PC-9 (cell line): Measurements from ENCODE around the gene DGLUCY. TPM values are rescaled to one million over a fixed set of nuclear protein-coding genes. Genes with fewer than 3 reads are reported as not detected.
"Not testable (repeated sequence)": the region's sequence is repeated elsewhere in the genome, so short reads cannot be mapped to it uniquely, and the experiment has no call there.

Experiments
- BruUV-seq: library from RNA; stranded (reverse); fragments of 400-500 nt; replicated peaks from 2 replicates; lab custom pipeline; 2021; lab: Mats Ljungman, UMichigan
- CTCF ChIA-PET: fragments of 300-600 bp; sonication (Branson Sonifier 250); formaldehyde crosslinking; loops from one replicate; lab custom pipeline; 2022; ENCODE audit warnings: antibody characterized with exemption; lab: Charles Lee
- POLR2A ChIA-PET: fragments of 300-600 bp; sonication (Branson Sonifier 250); formaldehyde crosslinking; loops from one replicate; lab custom pipeline; 2022; ENCODE audit warnings: antibody characterized with exemption; ENCODE audit not compliant: unreplicated experiment; lab: Charles Lee
- DNase-seq, 2 experiments: peaks; one replicate each; pipeline versions ENCODE4 v3.0.0 to v3.0.0-alpha.2; 2015 to 2022; ENCODE audit warnings: mixed read lengths in 1 of 2
- H2AFZ ChIP-seq: fragments of 200-600 bp; sonication (generic); 2 replicates; pipeline ENCODE4 v1.8.1; 2017; ENCODE audit warnings: antibody characterized with exemption
- H3F3A ChIP-seq: fragments of 200-600 bp; sonication (generic); 2 replicates; pipeline ENCODE4 v1.8.1; 2017; ENCODE audit warnings: antibody characterized with exemption, mild to moderate bottlenecking, low read depth; ENCODE audit not compliant: insufficient read depth
- H3K27ac ChIP-seq: fragments of 200-600 bp; sonication (generic); 2 replicates; pipeline ENCODE4 v1.6.1; 2016; ENCODE audit warnings: mixed run types
- H3K27me3 ChIP-seq: fragments of 200-600 bp; sonication (generic); 2 replicates; pipeline ENCODE4 v1.6.1; 2016; ENCODE audit warnings: low read depth, mixed run types; ENCODE audit not compliant: insufficient read depth
- H3K36me3 ChIP-seq: fragments of 200-600 bp; sonication (generic); 2 replicates; pipeline ENCODE4 v1.6.1; 2016; ENCODE audit warnings: low read depth, mixed run types
- H3K4me1 ChIP-seq: fragments of 200-600 bp; sonication (generic); replicated peaks from 2 replicates; pipeline ENCODE4 v1.6.1; 2016; ENCODE audit warnings: mixed run types; ENCODE audit not compliant: insufficient read depth
- H3K4me2 ChIP-seq: fragments of 200-600 bp; sonication (generic); 2 replicates; pipeline ENCODE4 v1.6.1; 2017; ENCODE audit warnings: mixed run types
- H3K4me3 ChIP-seq: fragments of 200-600 bp; sonication (generic); 2 replicates; pipeline ENCODE4 v1.6.1; 2016; ENCODE audit warnings: mixed run types
- H3K79me2 ChIP-seq: fragments of 200-600 bp; sonication (generic); 2 replicates; pipeline ENCODE4 v1.6.1; 2017; ENCODE audit warnings: low read depth, mixed run types
- H3K9me2 ChIP-seq: fragments of 200-600 bp; sonication (generic); 2 replicates; pipeline ENCODE4 v1.8.1; 2017; ENCODE audit warnings: mild to moderate bottlenecking; ENCODE audit not compliant: insufficient read depth
- H3K9me3 ChIP-seq: fragments of 200-600 bp; sonication (generic); 2 replicates; pipeline ENCODE4 v1.8.1; 2016; ENCODE audit warnings: low read depth; ENCODE audit not compliant: insufficient read depth
- H4K20me1 ChIP-seq: fragments of 200-600 bp; sonication (generic); 2 replicates; pipeline ENCODE4 v1.8.1; 2017; ENCODE audit not compliant: insufficient read depth
- CTCF ChIP-seq: fragments of 200-600 bp; sonication (generic); conservative IDR thresholded peaks from 2 replicates; pipeline ENCODE4 v1.6.1; 2017; ENCODE audit warnings: mixed run types, antibody characterized with exemption, mild to moderate bottlenecking, moderate library complexity
- EZH2 ChIP-seq: fragments of 200-600 bp; sonication (generic); IDR thresholded peaks from 2 replicates; pipeline ENCODE4 v1.8.0; 2017; ENCODE audit warnings: antibody characterized with exemption, low read depth
- intact Hi-C: fragments of 100-400 bp; cut with micrococcal nuclease; formaldehyde crosslinking; loops from one replicate; pipeline ENCODE4 v1.10.0; 2022; ENCODE audit not compliant: unreplicated experiment
- total RNA-seq: library from RNA; stranded (reverse); gene quantifications from 2 replicates; pipeline ENCODE4 v1.2.3, GENCODE V29; 2021

Gene DGLUCY
- total RNA-seq, 1 experiment from 2014 or later: 15.9 TPM

GRCh38 chr14:91084516-91084915 is 29.4 kb upstream of the DGLUCY start:
- intact Hi-C loops: no loop called here
- Histone ChIP-seq H3K9me3 (no peaks in the 10 kb centered on the region), H3K36me3 (no peaks in the 10 kb centered on the region), H3F3A (no peaks in the 10 kb centered on the region), H3K4me1 (no peaks in the 10 kb centered on the region), H3K27ac (no peak overlapping the region), H3K4me2 (no peak overlapping the region), H3K27me3 (no peaks in the 10 kb centered on the region), H4K20me1 (no peaks in the 10 kb centered on the region), H2AFZ (no peak overlapping the region), H3K9me2 (no peaks in the 10 kb centered on the region), H3K79me2 (no peaks in the 10 kb centered on the region), H3K4me3 (no peak overlapping the region)
- POLR2A ChIA-PET: no interaction called here
- CTCF ChIA-PET: no interaction called here
- TF ChIP-seq CTCF (no peak), EZH2 (no peak)
- no peak for DNase-seq
- BruUV-seq: no TSS peak

- POLR2A ChIA-PET, H3K4me2 ChIP-seq, H3K27ac ChIP-seq, DNase-seq, H4K20me1 ChIP-seq, BruUV-seq, intact Hi-C loops, H3K4me3 ChIP-seq, H3K27me3 ChIP-seq, H3K9me2 ChIP-seq, H2AFZ ChIP-seq, CTCF ChIA-PET, H3K9me3 ChIP-seq, H3K79me2 ChIP-seq, H3K4me1 ChIP-seq, H3K36me3 ChIP-seq, H3F3A ChIP-seq: not testable (repeated sequence)
These were observed 26.4 kb upstream of the DGLUCY start for GRCh38 chr14:91087470-91087869.

- no TSS peak for BruUV-seq
- Histone ChIP-seq H3K4me3 (no peak overlapping the region), H4K20me1 (no peaks in the 10 kb centered on the region), H3K36me3 (no peaks in the 10 kb centered on the region), H3K9me3 (no peaks in the 10 kb centered on the region), H3F3A (no peaks in the 10 kb centered on the region), H3K79me2 (no peaks in the 10 kb centered on the region), H3K27me3 (no peaks in the 10 kb centered on the region), H3K4me2 (no peak overlapping the region), H3K9me2 (no peaks in the 10 kb centered on the region), H3K4me1 (no peaks in the 10 kb centered on the region), H2AFZ (no peak overlapping the region), H3K27ac (no peak overlapping the region)
- CTCF ChIA-PET: no interaction called here
- no peak for TF ChIP-seq CTCF
- no peak for TF ChIP-seq EZH2
- intact Hi-C loops: no loop called here
- DNase-seq: no peak
- POLR2A ChIA-PET: no interaction called here
These were observed 25.2 kb upstream of the DGLUCY start for GRCh38 chr14:91088585-91089235.
